K562 (cell line): ENCODE data around the gene INSM1. TPM values are rescaled to one million over a fixed set of nuclear protein-coding genes. Genes with fewer than 3 reads are reported as not detected.

ENCODE experiments used
- ATAC-seq: fragments of 200-7000 bp; cut with Tn5 transposase; 3 replicates; pipeline ENCODE4 v1.9.1; 2020; ENCODE audit warnings: moderate library complexity
- BruUV-seq: library from RNA; stranded (reverse); fragments of 400-500 nt; replicated peaks from 2 replicates; lab custom pipeline; 2021; lab: Mats Ljungman, UMichigan
- CTCF ChIA-PET: fragments of 300-600 bp; formaldehyde crosslinking; extraction: SDS; loops from one replicate; lab custom pipeline; 2021; ENCODE audit warnings: low intra/inter-chr PET ratio; lab: Yijun Ruan, JAX
- POLR2A ChIA-PET: fragments of 300-600, 350-650 bp; sonication (Branson Sonifier 250); formaldehyde crosslinking; extraction: SDS; loops from one replicate; lab custom pipeline; 2021; ENCODE audit warnings: antibody characterized with exemption, inconsistent platforms; lab: Yijun Ruan, JAX
- DNase-seq, 4 experiments: peaks; one replicate each; pipeline versions ENCODE4 v3.0.0 to v3.0.0-alpha.2; 2011 to 2018; ENCODE audit warnings: low spot score in 3 of 4, mixed read lengths in 3 of 4; ENCODE audit errors: extremely low read depth in 1 of 4
- FAIRE-seq: peaks from 2 replicates; lab custom pipeline; 2011; peaks lifted over from hg19 to GRCh38; lab: Jason Lieb, UNC
- H2AFZ ChIP-seq: 2 replicates; pipeline ENCODE4 v1.6.0; 2011; ENCODE audit warnings: low read depth, low read length, control low read depth, inconsistent platforms
- H3K27ac ChIP-seq: fragments of 200-600 bp; 3 replicates; pipeline ENCODE4 v1.8.0; 2011; ENCODE audit warnings: low read depth, mild to moderate bottlenecking, control low read depth, inconsistent platforms, low read length, moderate library complexity, mixed read lengths; ENCODE audit errors: extremely low read depth
- H3K27me3 ChIP-seq, 2 experiments: fragments of 300-600 bp in 1 of 2; 2 replicates in 1 of 2; 3 replicates in 1 of 2; pipeline versions ENCODE4 v1.6.0 to v1.8.0; 2011; ENCODE audit warnings: inconsistent platforms in 2 of 2, low read length in 2 of 2, mild to moderate bottlenecking in 1 of 2, mixed read lengths in 1 of 2, moderate library complexity in 1 of 2; ENCODE audit not compliant: control insufficient read depth in 2 of 2, insufficient read depth in 2 of 2
- H3K36me3 ChIP-seq: fragments of 300-600 bp; 3 replicates; pipeline ENCODE4 v1.8.0; 2011; ENCODE audit warnings: mild to moderate bottlenecking, low read length, inconsistent platforms; ENCODE audit not compliant: control insufficient read depth, insufficient read depth
- H3K4me1 ChIP-seq, 2 experiments: fragments of 200-600 bp in 1 of 2; replicated peaks in 1 of 2; 2 replicates in 1 of 2; 3 replicates in 1 of 2; pipeline versions ENCODE4 v1.5.1 to v1.8.0; 2011; ENCODE audit warnings: inconsistent platforms in 2 of 2, low read length in 2 of 2, mild to moderate bottlenecking in 1 of 2, mixed read lengths in 1 of 2, moderate library complexity in 1 of 2; ENCODE audit not compliant: control insufficient read depth in 2 of 2, insufficient read depth in 2 of 2
- H3K4me2 ChIP-seq: 2 replicates; pipeline ENCODE4 v1.6.1; 2011; ENCODE audit warnings: low read length, control low read depth, inconsistent platforms, mixed read lengths; ENCODE audit not compliant: insufficient read depth
- H3K4me3 ChIP-seq: fragments of 200-600 bp; sonication (generic), shearing (Covaris generic); 2 replicates; pipeline ENCODE4 v1.5.1; 2016; ENCODE audit warnings: control low read depth, inconsistent platforms
- H3K79me2 ChIP-seq: fragments of 200-600 bp; 3 replicates; pipeline ENCODE4 v1.8.0; 2011; ENCODE audit warnings: low read length, inconsistent platforms; ENCODE audit not compliant: control insufficient read depth, insufficient read depth
- H3K9ac ChIP-seq, 2 experiments: 2 replicates each; pipeline versions ENCODE4 v1.6.0 to v1.6.1; 2011; ENCODE audit warnings: low read depth in 2 of 2, low read length in 2 of 2, control low read depth in 1 of 2, inconsistent platforms in 1 of 2, mild to moderate bottlenecking in 1 of 2, mixed read lengths in 1 of 2; ENCODE audit not compliant: insufficient read depth in 1 of 2
- H3K9me1 ChIP-seq: one replicate; pipeline ENCODE4 v1.6.0; 2011; ENCODE audit warnings: inconsistent platforms, mild to moderate bottlenecking, low read length, moderate library complexity; ENCODE audit not compliant: control insufficient read depth, insufficient read depth
- H3K9me3 ChIP-seq: replicated peaks from 2 replicates; pipeline ENCODE4 v1.5.1; 2011; ENCODE audit warnings: low read depth, low read length, inconsistent platforms; ENCODE audit not compliant: control insufficient read depth, insufficient read depth
- H4K20me1 ChIP-seq: replicated peaks from 2 replicates; pipeline ENCODE4 v1.6.1; 2011; ENCODE audit warnings: low read length, inconsistent platforms, mixed read lengths; ENCODE audit not compliant: control insufficient read depth, insufficient read depth
- DPF2 ChIP-seq: fragments of 450-650 bp; IDR thresholded peaks from 2 replicates; pipeline ENCODE4 v1.6.1; 2016
- SMARCE1 ChIP-seq: fragments of 450-650 bp; IDR thresholded peaks from 2 replicates; pipeline ENCODE4 v1.7.1; 2016; ENCODE audit warnings: mild to moderate bottlenecking
- WGBS: fragments of 100-300 bp; shearing (Covaris generic); methylation state at CpG from one replicate; pipeline ENCODE4 v1.1.6; 2016; ENCODE audit warnings: low coverage, mixed read lengths; ENCODE audit not compliant: insufficient coverage; ENCODE audit errors: missing lambda C conversion rate; 5-methylcytosine and 5-hydroxymethylcytosine counted together
- in situ Hi-C: fragments of 300-500 bp; cut with MboI; formaldehyde crosslinking; loops from 4 replicates; pipeline ENCODE4 v1.15.0; 2018; ENCODE audit warnings: inconsistent platforms, mixed read lengths
- intact Hi-C: fragments of 100-400 bp; cut with micrococcal nuclease; formaldehyde crosslinking; loops from 2 replicates; pipeline ENCODE4 v1.14.2; 2022
- polyA plus RNA-seq, 8 experiments: library from polyadenylated mRNA; depleted of rRNA in 4 of 8; stranded (reverse) in 5 of 8; unstranded in 3 of 8; fragments of >200 nt; fragmentation: Nextera tagmentation in 2 of 8; fragmentation: Illumina TruSeq in 1 of 8; extraction: Ambion mirVana in 2 of 8; extraction: Trizol in 1 of 8; gene quantifications; 2 replicates each; pipeline versions ENCODE4 v1.2.1 to v1.2.3, GENCODE V29; 2011 to 2014; ENCODE audit warnings: inconsistent platforms in 1 of 8, missing spikeins in 1 of 8
- total RNA-seq, 7 experiments: library from RNA; depleted of rRNA in 6 of 7; stranded (reverse); fragments of >200 nt in 6 of 7; fragmentation: Illumina TruSeq in 2 of 7; extraction: Trizol in 2 of 7; gene quantifications; 2 replicates each; pipeline versions ENCODE4 v1.2.1 to v1.2.3, GENCODE V29; 2011 to 2021; ENCODE audit warnings: low replicate concordance in 1 of 7
- TF ChIP-seq, protein P1 (sequence below): sonication (generic); formaldehyde crosslinking; IDR thresholded peaks from 2 replicates; pipeline ENCODE4 v1.8.0; 2022; ENCODE audit warnings: missing genetic modification reagents, mild to moderate bottlenecking, moderate library complexity, borderline replicate concordance

The INSM1 gene
- total and polyA plus RNA-seq, 9 of the 15 experiments (the other 6 are each of a cell fraction or from before 2014, with no cell fraction given) = not detected

GRCh38 chr20:20358801-20359200 is 9.1 kb upstream of the INSM1 start:
- H3K79me2 ChIP-seq = no peaks in the 10 kb centered on the region
- H3K27ac ChIP-seq = no peak overlapping the region
- no peak for FAIRE-seq
- no peak overlapping the region for H3K4me2 ChIP-seq
- H3K9me3 ChIP-seq = no peaks in the 10 kb centered on the region
- intact Hi-C loops = no loop called here
- POLR2A ChIA-PET = no interaction called here
- no peaks in the 10 kb centered on the region for H3K36me3 ChIP-seq
- no peaks in the 10 kb centered on the region; a peak in 1 of 5 replicates for H3K4me1 ChIP-seq
- peaks cover 0 to 5% of the 10 kb centered on the region in 2 experiments; a peak in 2 of 5 replicates for H3K27me3 ChIP-seq
- no peak overlapping the region for H3K9ac ChIP-seq
- in situ Hi-C loops = no loop called here
- no peak overlapping the region for H2AFZ ChIP-seq
- no peaks in the 10 kb centered on the region for H3K9me1 ChIP-seq
- TF ChIP-seq DPF2 (no peak), SMARCE1 (no peak)
- no peak for ATAC-seq
- BruUV-seq = no TSS peak
- DNase-seq = no peak
- no peak overlapping the region for H3K4me3 ChIP-seq
- CTCF ChIA-PET = interaction anchor here (1.5 kb wide), 1 partner anchor 210 kb away, joined by 5 read pairs; no protein-coding TSS in a partner anchor
- no peaks in the 10 kb centered on the region for H4K20me1 ChIP-seq

GRCh38 chr20:20359628-20360027 is 8.3 kb upstream of the INSM1 start:
- Histone ChIP-seq H2AFZ (no peak overlapping the region), H3K4me2 (no peak overlapping the region), H3K9ac (no peak overlapping the region), H3K79me2 (no peaks in the 10 kb centered on the region), H3K27me3 (peaks cover 0 to 9% of the 10 kb centered on the region in 2 experiments; a peak in 2 of 5 replicates), H3K9me1 (no peaks in the 10 kb centered on the region), H3K4me3 (no peak overlapping the region), H4K20me1 (no peaks in the 10 kb centered on the region), H3K9me3 (no peaks in the 10 kb centered on the region), H3K27ac (no peak overlapping the region), H3K4me1 (no peaks in the 10 kb centered on the region; a peak in 1 of 5 replicates), H3K36me3 (no peaks in the 10 kb centered on the region)
- no TSS peak for BruUV-seq
- DNase-seq = no peak
- POLR2A ChIA-PET = no interaction called here
- TF ChIP-seq, protein P1, sequence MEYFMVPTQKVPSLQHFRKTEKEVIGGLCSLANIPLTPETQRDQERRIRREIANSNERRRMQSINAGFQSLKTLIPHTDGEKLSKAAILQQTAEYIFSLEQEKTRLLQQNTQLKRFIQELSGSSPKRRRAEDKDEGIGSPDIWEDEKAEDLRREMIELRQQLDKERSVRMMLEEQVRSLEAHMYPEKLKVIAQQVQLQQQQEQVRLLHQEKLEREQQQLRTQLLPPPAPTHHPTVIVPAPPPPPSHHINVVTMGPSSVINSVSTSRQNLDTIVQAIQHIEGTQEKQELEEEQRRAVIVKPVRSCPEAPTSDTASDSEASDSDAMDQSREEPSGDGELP (CRISPR knock-in tag) = no peak
- CTCF ChIA-PET = interaction anchor here (1.5 kb wide), 1 partner anchor 209 kb away, joined by 5 read pairs; no protein-coding TSS in a partner anchor
- no peak for FAIRE-seq
- WGBS = 2% methylated on average over 6 of the region's 6 CpGs
- in situ Hi-C loops (no loop called here), intact Hi-C loops (loop anchor here (2.0 kb wide), 1 partner anchor 209 kb away; no protein-coding TSS in a partner anchor)
- ATAC-seq = no peak
